GM18498 (cell line): ENCODE measurements around the gene PPP2R5E.
A peak's percentile ranks its signal among the peaks of the same experiment; 100 is the strongest.
"Not testable (repeated sequence)": the region's sequence is repeated elsewhere in the genome, so short reads cannot be mapped to it uniquely, and the experiment has no call there.

ENCODE experiments used
- ATAC-seq: cut with Tn5 transposase; IDR thresholded peaks from one replicate; pipeline ENCODE4 v1.9.1; 2021; ENCODE audit warnings: mild to moderate bottlenecking, moderate library complexity; ENCODE audit not compliant: unreplicated experiment

Gene PPP2R5E

DNA sequence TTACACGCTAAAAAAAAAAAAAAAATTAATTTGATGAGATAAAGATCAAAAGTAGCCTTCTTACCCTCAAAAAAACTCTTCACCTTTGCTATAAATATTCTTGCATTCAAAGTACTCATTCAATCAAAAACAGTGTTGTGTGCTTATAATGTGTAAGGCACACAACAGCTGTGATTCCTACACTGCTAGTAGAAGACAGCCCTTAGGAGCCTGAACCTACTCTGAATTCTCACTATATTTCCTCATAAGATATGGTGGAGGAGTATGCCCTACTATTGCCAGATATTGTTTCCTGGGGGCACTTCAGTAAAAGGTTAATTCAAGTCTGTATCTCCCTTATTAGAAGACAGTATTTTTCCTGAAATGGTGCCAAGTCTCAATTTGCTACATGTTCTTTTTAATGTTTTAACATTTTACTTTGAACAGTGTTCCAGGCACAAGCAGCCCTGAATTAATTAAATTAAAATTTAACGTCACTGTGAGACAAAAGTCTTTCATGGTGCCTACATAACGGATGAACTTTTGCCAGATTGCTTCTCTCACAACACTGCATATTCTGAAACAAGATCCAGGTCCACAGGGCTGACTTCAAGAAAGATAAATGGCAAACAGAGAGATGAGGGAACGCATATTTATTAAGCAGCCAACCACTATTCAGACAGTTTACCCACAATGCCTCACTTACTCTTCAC lies 19.3 kb downstream of the PPP2R5E start:
- no peak for ATAC-seq

DNA sequence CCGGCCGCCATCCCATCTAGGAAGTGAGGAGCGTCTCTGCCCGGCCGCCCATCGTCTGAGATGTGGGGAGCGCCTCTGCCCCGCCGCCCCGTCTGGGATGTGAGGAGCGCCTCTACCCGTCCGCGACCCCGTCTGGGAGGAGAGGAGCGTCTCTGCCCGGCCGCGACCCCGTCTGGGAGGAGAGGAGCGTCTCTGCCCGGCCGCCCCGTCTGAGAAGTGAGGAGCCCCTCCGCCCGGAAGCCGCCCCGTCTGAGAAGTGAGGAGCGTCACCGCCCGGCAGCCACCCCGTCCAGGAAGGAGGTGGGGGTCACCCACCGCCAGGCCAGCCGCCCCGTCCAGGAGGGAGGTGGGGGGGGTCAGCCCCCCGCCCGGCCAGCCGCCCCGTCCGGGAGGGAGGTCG lies 20.7 kb downstream of the PPP2R5E start:
- not testable (repeated sequence) for ATAC-seq

DNA sequence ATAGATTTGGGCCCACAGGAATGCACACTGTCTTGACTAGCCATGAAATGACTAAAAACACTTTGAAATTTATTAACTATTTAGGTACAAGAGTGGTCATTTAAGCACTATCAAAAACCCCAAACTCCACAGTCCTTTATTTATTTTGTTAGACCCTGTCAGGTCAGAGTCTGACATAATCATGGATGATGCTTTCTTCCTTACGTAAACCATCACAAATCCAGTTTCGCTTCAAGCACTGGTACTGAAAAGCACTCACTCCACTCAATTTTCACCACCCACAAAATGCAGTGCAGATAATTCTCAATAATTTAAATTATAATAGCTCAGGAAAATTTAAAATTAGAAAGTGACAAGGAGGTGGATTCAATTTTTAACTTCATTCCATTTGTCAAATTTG lies 25.8 kb downstream of the PPP2R5E start:
- ATAC-seq = no peak

DNA sequence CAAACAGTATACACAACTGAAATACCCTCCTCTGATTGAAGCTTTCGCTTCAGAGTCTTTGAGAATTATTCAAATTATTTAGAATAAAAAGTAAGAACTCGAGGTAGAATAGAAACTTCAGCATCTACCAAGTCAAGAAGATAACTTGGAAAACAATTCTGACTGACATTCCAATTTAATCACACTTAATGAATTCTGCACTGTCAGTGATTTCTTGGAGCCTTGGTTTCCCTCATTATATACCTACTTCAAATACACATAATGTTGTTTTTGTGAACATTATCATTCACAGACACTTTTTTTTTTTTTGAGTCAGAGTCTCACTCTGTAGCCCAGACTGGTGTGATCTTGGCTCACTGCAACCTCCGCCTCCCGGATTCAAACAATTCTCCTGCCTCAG lies 27.9 kb downstream of the PPP2R5E start:
- no peak for ATAC-seq

DNA sequence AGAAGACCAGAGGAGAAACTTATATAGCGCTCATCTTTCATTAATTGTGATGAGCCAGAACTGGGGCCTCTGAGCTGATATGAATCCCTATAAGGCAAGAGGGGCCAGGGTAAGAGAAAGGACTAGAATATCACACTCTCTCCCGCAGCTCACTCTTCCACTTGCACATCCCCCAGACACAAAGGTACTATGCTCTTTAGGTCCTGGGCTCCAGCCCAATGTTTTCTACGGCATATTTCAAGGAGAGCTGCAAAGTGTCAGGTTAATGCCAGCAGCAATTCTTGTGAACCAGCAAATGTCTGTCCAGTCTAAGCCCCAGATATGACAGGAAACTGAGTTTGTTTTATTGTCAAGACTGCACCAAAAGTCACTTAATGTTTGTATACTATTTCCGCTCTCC lies 29.4 kb downstream of the PPP2R5E start:
- ATAC-seq = no peak

DNA sequence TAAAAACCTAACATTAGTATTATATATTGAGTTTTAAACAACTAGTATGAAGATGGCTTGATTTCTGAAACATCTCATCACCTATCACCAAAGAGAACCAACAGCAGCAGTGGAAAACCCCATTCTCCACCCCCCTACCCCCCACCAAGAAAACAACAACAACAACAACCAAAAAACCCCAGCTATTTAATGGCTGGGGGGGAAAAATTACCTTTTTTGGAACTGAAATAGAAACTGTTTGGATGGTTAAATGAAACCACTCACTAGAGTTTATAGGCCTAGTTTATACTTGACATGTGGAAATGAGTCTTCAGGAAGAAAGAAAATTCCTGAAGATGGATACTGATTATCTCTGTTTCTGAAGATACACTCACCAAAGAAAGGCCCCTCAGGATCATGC lies 30.3 kb downstream of the PPP2R5E start:
- ATAC-seq = no peak

DNA sequence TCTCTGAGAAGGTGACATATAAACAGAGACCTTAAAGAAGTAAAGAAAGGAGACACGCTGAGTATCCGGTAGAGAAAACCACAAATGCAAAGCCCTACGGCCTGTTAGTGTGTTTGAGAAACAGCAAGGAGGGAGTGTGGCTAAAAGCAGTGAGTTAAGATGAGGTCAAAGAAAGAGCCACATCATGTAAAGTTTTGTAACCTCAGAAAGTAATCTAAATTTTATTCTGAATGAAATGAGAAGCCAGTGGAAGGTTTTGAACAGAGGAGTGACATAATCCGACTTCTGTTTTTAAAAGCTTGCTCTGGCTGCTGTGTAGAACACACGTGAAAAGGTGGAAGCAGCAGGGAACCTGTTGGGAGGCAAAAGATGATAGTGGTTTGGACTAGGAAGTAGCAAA lies 32.6 kb downstream of the PPP2R5E start:
- ATAC-seq = peak; percentile 87

DNA sequence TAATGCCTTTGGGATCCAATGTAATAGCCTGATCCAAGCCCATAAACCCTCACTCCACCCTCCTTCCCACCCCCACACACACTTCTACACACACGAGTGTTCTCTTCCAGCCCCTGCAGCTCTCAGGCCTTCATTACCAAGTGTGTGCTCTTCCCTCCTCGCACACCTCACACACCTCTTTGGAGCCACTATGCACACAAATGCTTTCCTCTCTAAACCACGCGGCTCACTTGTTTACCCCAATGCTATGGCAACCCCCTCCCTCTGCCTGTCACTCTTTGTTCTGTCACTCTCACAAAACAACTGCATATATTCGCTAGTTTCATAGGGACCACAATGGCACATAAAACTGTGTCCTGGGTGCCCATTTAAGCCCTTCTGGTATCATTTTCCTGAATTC lies 35.1 kb downstream of the PPP2R5E start:
- no peak for ATAC-seq

DNA sequence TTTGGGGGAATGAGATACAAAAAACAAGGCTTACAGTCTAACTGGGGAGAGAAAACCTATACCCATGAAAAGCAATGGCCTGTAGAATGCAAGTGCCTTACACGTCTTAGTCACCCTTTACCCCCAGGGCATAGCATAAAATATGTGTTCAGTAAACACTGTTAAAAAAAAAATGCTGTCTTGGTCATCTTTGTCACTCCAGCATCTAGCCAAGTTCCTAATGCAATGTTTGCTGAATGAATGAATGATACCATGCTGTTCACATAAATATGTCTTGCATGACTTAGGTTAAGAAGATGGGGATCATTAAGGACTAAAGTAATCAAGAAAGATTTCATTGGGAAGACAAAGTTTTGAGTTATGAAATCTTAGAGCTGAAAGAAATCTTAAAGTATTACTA lies 38.5 kb downstream of the PPP2R5E start:
- ATAC-seq = no peak

DNA sequence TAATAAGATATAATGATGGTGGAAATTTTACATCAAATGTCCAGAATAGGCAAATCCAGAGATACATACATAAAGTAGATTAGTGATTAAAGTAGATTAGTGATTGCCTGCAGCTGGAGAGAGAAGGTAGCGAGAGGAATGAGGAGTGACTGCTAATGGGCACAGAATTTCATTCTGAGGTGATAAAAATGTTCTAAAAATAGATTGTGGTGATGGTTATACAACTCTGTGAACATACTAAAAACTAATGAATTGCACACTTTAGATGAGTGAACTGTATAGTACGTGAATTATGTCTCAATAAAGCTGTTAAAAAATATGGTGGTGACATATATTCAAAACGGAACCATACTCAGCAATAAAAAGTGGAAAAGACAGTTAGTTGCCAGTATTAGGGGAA lies 41.7 kb downstream of the PPP2R5E start:
- no peak for ATAC-seq

DNA sequence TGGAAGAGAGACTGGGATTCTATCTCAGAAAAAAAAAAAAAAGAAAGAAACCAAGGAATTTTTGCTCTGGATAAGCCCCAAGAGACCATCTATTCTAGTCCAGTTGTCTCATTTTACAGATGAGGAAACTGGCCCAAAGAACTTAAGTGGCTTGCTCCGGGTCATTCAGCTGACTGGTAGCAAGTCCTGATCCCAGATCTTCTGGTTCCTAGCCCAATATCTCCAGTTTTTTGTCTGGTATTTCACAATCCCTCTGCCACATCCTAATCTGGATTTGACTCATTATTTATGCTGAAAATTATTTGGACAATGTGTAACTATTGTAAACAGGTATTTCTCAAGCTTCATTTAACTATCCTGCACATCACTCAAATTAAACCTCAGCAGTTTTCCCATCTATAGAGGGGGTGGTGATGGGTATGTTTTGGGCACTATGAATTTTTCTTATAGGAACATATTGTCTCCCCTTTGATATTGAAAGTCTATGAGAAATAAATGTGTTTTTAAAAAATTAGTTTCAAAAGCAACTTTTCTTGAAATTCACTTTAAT lies 43.4 kb downstream of the PPP2R5E start:
- ATAC-seq = no peak

DNA sequence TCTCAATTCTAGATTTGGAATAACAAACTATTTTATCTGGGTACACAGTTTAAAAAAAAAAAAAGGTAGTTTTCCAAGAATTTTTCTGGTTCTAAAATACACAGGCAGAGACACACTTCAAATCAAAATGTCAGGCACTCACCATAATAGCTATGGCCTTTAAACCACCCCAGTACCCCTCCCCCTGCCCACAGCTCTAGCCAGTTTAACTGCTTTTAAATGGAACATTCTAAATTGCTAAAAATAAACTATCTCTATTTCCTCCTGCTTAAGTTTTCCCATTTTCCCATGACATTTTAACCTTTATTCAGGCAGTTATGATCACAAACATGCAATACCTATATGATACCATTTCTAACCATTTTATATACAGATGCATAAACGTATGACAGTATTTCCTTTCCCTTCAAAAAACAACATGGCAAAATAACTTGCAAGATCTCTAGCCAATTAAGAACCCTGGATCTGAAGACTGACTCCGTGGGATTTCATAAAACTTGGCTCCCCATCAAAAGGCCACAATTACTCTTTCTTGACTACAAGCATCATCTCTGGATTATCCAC lies 46.3 kb downstream of the PPP2R5E start:
- no peak for ATAC-seq

DNA sequence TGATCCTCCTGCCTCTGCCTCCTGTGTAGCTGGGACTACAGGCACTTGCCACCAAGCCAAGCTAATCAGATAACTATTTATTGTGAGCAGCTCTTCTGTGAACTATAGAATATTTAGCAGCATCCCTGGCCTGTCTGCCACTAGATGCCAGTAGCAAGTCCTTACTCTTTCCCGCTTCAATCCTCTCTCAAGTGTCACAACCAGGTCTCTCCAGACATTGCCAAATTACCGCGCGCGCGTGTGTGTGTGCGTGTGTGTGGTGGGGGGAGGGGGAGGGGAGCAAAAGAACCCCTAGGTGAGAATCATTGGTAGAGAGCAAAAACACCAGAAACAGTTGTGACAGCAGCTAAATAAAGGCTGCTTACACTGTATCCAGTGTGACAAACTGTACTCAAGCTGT lies 49.9 kb downstream of the PPP2R5E start:
- no peak for ATAC-seq

DNA sequence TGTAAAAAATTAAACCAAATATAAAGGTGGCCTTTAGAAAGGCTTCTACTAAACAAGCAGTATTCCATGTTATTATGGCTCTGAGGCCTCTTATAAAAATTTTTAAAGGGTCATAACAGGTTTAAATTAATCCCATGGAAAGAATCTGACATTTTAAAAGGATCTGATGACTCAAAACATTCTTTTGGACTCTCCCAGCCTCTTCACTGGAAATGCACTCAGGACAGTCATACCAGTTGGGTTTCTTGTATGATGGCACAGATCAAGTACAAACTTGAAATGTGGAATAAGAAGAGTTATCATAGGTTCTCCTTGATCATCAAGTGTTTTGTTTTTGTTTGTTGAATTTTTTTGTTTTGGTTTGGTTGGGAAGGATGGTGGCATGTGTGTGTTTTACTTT lies 50.8 kb downstream of the PPP2R5E start:
- ATAC-seq = no peak

DNA sequence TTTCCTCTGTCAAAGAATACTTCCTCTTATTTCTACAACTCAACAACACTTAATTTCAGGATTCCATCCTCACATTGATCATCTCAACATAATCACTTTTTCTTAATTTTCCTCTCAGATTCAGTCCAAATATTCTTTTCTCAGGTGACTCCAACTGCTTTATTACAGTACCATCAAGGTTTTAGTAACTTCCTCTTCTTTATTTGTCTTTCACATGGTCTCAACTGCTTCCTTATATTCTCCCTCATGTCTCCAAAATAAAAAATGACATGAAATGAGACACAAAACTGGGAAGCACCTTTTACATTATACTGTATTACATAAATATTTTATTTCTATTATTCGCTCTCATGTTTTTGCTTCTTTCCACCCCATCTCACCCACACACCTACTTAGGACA lies 55.5 kb downstream of the PPP2R5E start:
- no peak for ATAC-seq

DNA sequence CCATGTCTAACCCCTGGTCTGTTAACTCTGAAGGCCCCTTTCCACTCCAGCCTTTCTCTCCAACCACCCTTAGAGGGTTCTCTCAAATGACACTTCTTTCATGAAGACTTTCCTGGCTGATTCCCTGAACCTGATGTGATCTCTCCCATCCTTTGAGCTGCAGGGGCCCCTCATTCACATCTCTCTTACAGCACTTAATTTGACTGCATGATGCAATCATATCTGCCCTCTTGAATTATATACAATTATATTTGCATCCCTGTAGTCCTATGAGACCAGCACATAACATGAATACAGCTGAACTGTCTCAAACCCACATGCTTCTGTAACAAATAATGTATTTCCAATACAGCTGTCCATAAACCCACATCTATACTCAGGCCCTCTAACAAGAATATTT lies 56.4 kb downstream of the PPP2R5E start:
- no peak for ATAC-seq

DNA sequence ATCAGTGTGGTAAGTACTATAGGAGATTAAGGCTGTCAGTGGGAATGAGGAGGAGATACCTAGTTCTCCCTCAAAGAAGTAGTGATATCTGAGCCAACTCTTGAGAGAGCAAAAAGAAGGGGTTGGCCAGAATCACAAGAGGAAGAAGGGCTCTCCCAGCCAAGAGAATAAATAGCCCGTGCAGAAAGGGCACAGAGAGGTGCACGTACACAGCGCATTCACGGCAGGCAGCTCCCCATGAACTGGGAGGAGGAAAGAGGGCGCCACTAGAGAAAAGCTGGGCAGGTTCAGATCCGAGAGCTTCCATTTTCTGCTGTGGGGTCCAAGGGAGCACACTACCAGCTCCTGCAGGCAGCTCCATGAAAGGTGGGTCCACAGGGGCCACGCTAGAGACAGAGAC lies 59.9 kb downstream of the PPP2R5E start:
- ATAC-seq = no peak

DNA sequence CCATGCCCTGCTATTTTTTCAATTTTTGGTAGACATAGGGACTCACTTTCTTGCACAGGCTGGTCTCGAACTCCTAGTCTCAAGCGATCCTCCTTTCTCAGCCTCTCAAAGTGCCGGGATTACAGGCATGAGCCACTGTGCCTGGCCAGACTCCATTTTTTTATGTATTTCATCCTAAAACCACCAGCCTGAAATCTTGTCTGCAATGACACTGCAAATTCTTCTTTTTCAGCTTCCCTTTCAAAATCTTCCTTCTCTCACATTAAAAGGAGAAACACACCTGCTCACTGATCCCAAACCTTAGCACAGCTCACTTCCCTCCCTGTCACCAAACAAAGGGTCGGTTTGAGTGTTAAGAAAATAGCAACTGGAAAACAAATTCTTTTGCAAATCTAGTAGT lies 62.6 kb downstream of the PPP2R5E start:
- ATAC-seq = no peak

DNA sequence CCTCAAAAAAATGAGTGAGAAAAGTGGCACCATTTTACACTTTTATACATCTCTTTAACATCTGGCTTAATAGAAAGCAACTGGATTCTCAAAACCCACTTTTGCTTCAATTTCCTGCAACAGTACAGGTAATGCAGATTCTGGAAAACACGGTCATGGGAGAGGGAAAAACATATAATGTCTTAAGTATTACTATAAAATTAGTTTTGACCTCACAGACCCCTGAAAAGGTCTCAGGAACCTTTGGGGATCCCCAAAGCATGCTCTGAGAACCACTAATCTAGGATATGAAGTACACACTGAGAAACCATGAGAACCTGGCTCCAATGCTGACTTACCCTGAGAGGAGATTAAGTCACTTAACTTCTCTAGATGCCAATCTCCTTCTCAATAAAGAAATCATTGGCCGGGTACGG lies 64.7 kb downstream of the PPP2R5E start:
- peak; percentile 62 for ATAC-seq

DNA sequence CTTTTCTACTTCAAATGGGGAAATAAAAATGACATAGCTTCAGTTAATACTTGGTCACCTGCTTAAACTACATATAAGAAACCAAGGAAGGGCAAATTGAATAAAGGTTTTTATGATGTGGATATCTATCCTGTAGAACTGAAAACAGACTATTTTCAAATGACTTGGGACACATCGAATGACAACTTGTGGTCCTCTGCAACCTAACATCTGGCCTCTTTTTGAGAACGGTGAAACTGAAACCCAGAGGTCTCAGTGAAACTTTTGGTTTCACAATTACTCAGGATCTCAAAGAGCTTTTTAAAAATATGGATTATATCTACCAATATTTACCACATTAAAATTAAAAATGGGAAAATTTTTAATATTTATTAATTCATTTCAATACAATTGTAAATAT lies 65.2 kb downstream of the PPP2R5E start:
- ATAC-seq = peak; percentile 83

DNA sequence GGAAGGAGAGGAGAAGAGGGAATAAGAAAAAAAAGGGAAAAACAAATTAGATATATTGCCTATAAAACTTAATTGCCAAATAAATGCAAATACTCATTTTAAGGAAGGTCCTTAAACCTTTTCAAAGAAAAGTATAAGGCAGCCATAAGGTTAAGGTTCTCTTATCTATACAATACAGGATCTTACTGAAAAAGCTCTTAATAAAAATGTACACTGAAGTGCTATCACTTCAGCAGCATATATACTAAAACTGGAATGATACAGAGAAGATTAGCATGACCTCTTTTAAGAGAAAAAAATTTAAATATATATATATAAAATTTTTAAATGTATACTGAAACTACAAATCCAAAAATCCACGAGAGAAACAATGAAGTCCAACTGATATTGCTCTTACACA lies 65.6 kb downstream of the PPP2R5E start:
- ATAC-seq = no peak

DNA sequence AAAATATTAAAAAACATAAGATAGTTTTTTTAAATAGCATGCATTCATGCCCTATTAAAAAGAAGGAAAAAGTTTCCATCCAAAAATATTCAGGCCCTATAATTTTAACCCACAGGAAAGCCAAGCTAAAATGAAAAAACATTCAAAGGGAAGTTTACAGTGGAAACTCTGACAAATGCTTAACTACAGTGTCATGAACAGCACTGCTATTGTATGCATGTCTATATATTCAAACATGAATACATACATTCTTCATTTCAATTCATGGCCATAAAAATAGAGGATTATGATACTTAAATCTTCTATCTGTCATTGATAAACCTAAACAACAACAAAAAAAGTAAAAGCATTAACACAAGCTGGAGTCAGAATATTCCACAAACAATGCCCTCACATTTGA lies 67.4 kb downstream of the PPP2R5E start:
- no peak for ATAC-seq

DNA sequence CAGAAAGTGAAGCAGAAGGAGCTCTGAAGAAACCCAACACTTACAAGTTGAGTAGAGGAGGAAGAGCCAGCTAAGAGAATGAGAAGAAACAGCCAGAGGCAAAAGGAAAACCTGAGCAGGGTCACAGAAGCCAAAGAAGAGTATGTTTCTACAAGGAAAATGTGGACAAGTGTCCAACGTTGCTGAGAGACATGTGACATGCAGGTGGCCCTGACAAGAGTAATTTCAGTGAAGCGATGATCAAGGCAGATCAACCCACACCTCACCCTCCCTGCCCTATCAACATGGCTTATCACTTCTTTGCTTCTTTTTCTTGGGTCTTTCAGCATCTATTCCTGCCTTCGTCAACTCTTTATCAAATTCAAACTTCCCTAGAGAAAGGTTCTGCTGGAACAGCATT lies 68.3 kb downstream of the PPP2R5E start:
- no peak for ATAC-seq
